ENCODE results near the gene LRRC3C. TPM values are rescaled to one million over a fixed set of nuclear protein-coding genes. Genes with fewer than 3 reads are reported as not detected.

LRRC3C gene
- total and polyA plus RNA-seq, 9 donors: 0.18 TPM; not detected in 8

- Histone ChIP-seq H3K4me3 (ENCODE audit: low read length) (no peak overlapping the region), H3K4me1 (ENCODE audit: control insufficient read depth, insufficient read depth, low read length) (peaks cover 34% of the 10 kb centered on the region), H3K9me3 (replicated peaks; ENCODE audit: control insufficient read depth, low read depth, low read length) (no peaks in the 10 kb centered on the region), H3K27me3 (ENCODE audit: control insufficient read depth, insufficient read depth, low read length) (no peaks in the 10 kb centered on the region), H3K27ac (ENCODE audit: low read length) (no peak overlapping the region), H3K36me3 (ENCODE audit: control insufficient read depth, insufficient read depth, low read length) (peaks cover 53% of the 10 kb centered on the region)
- 68% methylated on average over 11 of the region's 17 CpGs for WGBS (ENCODE audit: insufficient coverage)
- DNase-seq: no peak
Observed at GRCh38 chr17:39923836-39924690, 3.5 kb upstream of the LRRC3C start.

GRCh38 chr17:39924691-39925055 is 2.9 kb upstream of the LRRC3C start:
- peaks cover 49% of the 10 kb centered on the region for H3K36me3 ChIP-seq (ENCODE audit: control insufficient read depth, insufficient read depth, low read length)
- no peaks in the 10 kb centered on the region for H3K9me3 ChIP-seq (replicated peaks; ENCODE audit: control insufficient read depth, low read depth, low read length)
- no peaks in the 10 kb centered on the region for H3K27me3 ChIP-seq (ENCODE audit: control insufficient read depth, insufficient read depth, low read length)
- H3K4me1 ChIP-seq (ENCODE audit: control insufficient read depth, insufficient read depth, low read length): peaks cover 34% of the 10 kb centered on the region
- 75% methylated on average over 3 of the region's 3 CpGs for WGBS (ENCODE audit: insufficient coverage)
- DNase-seq: no peak
- H3K27ac ChIP-seq (ENCODE audit: low read length): no peak overlapping the region
- H3K4me3 ChIP-seq (ENCODE audit: low read length): no peak overlapping the region

DNA sequence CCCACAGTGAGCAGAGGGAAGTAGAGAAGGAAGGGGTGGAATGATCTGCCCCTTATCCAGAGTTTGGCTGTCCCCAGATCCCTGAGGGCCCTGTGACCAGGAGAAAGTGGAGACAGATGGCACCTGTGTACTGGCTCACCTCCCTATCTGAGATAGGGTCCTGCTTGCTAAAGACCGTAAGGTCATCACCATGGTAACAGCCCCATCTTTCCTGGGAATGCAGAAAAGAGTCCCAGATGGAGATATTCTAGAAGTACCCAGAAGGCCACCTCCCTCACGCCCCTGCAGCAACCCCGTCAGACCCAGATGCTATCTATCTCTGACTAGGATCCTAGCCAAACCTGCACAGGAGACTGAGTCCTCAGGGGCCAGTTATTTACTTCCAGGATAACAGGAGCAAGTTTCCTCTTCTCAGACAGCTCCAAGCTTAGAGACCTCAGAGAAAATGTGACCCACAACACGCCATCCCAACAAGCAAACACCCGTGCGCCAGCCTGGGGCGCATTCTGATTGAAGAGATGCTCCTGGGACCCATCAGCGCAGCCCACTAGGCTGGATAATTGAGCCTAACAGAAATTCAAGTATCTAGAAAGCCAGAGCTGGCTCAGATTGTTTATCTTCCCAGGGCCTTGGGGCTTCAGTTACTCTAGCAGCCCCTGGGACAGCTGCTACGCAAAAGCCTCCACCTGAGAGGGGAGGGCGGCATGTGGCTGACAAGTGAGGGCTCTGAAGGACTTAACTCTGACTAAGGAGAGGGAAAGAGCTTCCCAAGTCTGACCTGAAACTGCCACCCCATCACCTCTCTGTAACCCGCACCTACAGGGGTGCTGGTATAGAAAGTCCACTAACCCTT is 2.0 kb upstream of the LRRC3C start:
- Histone ChIP-seq H3K4me1 (ENCODE audit: control insufficient read depth, insufficient read depth, low read length) (peaks cover 34% of the 10 kb centered on the region), H3K4me3 (ENCODE audit: low read length) (no peak overlapping the region)

DNA sequence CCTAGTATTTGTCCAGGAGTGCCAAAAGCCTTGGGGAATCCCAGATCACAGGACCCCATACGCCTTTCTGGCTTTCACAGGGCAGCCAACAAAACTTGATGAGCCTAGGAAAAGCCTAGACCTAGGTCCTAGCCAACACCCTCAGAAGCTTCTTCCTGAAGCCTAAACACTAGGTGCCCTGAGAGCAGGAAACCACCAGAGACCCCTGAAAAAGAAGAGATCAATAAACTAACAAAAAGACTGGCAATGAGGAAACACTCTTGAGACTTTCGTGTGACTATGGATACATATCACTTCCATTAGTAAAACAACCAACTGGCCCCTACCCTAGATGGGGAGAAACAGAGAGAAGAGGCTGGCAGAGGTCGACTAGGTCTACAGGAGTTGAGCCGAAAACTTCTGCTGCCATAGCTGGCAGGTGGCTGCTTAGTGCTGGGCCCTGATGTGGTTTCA is 1.4 kb upstream of the LRRC3C start:
- H3K4me1 ChIP-seq (ENCODE audit: control insufficient read depth, insufficient read depth, low read length): peaks cover 34% of the 10 kb centered on the region

More for the DNA sequence above, 2.0 kb upstream of the LRRC3C start:
- 64% methylated on average over 8 of the region's 11 CpGs for WGBS (ENCODE audit: insufficient coverage)
- no peak overlapping the region for H3K27ac ChIP-seq (ENCODE audit: low read length)
- H3K27me3 ChIP-seq (ENCODE audit: control insufficient read depth, insufficient read depth, low read length): no peaks in the 10 kb centered on the region
- no peaks in the 10 kb centered on the region for H3K9me3 ChIP-seq (replicated peaks; ENCODE audit: control insufficient read depth, low read depth, low read length)
- no peak for DNase-seq
- peaks cover 41% of the 10 kb centered on the region for H3K36me3 ChIP-seq (ENCODE audit: control insufficient read depth, insufficient read depth, low read length)

GRCh38 chr17:39926588-39927100 is 888 bp upstream of the LRRC3C start:
- no peak for DNase-seq
- Histone ChIP-seq H3K4me3 (ENCODE audit: low read length) (peak overlapping the region; percentile 74), H3K9me3 (replicated peaks; ENCODE audit: control insufficient read depth, low read depth, low read length) (no peaks in the 10 kb centered on the region), H3K27ac (ENCODE audit: low read length) (peak overlapping the region; percentile 82), H3K27me3 (ENCODE audit: control insufficient read depth, insufficient read depth, low read length) (no peaks in the 10 kb centered on the region), H3K4me1 (ENCODE audit: control insufficient read depth, insufficient read depth, low read length) (peaks cover 34% of the 10 kb centered on the region), H3K36me3 (ENCODE audit: control insufficient read depth, insufficient read depth, low read length) (peaks cover 31% of the 10 kb centered on the region)
- 6% methylated on average over 4 of the region's 15 CpGs for WGBS (ENCODE audit: insufficient coverage)

More for the DNA sequence above, 1.4 kb upstream of the LRRC3C start:
- DNase-seq: no peak
- H3K36me3 ChIP-seq (ENCODE audit: control insufficient read depth, insufficient read depth, low read length): peaks cover 35% of the 10 kb centered on the region
- H3K27me3 ChIP-seq (ENCODE audit: control insufficient read depth, insufficient read depth, low read length): no peaks in the 10 kb centered on the region
- peak overlapping the region; percentile 74 for H3K4me3 ChIP-seq (ENCODE audit: low read length)
- 30% methylated on average over 3 of the region's 4 CpGs for WGBS (ENCODE audit: insufficient coverage)
- H3K9me3 ChIP-seq (replicated peaks; ENCODE audit: control insufficient read depth, low read depth, low read length): no peaks in the 10 kb centered on the region
- H3K27ac ChIP-seq (ENCODE audit: low read length): peak overlapping the region; percentile 82

GRCh38 chr17:39927929-39928857 is 661 bp downstream of the LRRC3C start:
- H3K27me3 ChIP-seq (ENCODE audit: control insufficient read depth, insufficient read depth, low read length): no peaks in the 10 kb centered on the region
- peak overlapping the region; percentile 74 for H3K4me3 ChIP-seq (ENCODE audit: low read length)
- peaks cover 34% of the 10 kb centered on the region for H3K4me1 ChIP-seq (ENCODE audit: control insufficient read depth, insufficient read depth, low read length)
- 27% methylated on average over 11 of the region's 17 CpGs for WGBS (ENCODE audit: insufficient coverage)
- peaks cover 15% of the 10 kb centered on the region for H3K36me3 ChIP-seq (ENCODE audit: control insufficient read depth, insufficient read depth, low read length)
- no peak for DNase-seq
- H3K9me3 ChIP-seq (replicated peaks; ENCODE audit: control insufficient read depth, low read depth, low read length): no peaks in the 10 kb centered on the region
- peak overlapping the region; percentile 91 for H3K27ac ChIP-seq (ENCODE audit: low read length)

DNA sequence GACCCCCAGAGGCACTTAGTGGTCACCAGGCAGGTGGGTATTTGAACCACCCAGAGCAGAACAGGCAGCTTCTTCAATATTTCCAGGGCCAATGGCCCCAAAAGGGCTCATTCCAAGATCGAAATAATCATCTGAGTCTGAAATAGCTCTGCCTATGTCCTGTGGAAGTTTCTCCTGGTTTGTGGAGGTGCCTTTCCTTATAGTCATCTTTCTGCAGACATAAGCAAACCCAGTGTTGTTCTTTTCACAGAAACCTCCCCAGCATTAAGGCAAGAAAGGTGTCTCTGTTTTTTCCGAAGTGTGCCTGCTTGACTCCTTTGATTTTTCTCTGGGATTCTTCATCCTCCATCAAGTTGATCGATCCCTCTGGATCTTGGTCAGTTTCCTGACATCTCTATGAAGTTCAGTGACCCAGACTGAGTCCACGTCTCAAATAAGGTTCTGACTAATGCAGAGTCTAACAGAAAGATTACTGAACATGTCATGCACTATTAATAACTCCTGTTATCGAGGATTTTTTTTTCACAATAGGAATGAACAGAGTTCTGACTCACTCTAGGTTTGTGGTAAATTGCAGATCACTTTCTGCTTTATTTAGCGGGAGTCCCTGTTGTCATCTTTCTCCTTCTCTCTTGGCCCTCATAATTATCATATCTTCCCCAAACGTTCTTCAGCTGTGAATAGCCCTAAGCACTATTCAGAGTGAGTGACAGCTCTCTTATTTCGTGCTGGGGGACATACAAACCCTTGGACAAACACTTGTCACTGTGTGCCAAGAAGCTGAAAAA is 1.5 kb downstream of the LRRC3C start:
- no peaks in the 10 kb centered on the region for H3K27me3 ChIP-seq (ENCODE audit: control insufficient read depth, insufficient read depth, low read length)
- no peak for DNase-seq

GRCh38 chr17:39929646-39930407 is 2.3 kb downstream of the LRRC3C start:
- no peaks in the 10 kb centered on the region for H3K36me3 ChIP-seq (ENCODE audit: control insufficient read depth, insufficient read depth, low read length)
- H3K4me1 ChIP-seq (ENCODE audit: control insufficient read depth, insufficient read depth, low read length): peaks cover 30% of the 10 kb centered on the region
- peak overlapping the region; percentile 1 for H3K27ac ChIP-seq (ENCODE audit: low read length)
- H3K9me3 ChIP-seq (replicated peaks; ENCODE audit: control insufficient read depth, low read depth, low read length): no peaks in the 10 kb centered on the region
- no peak for DNase-seq
- 89% methylated on average over 3 of the region's 5 CpGs for WGBS (ENCODE audit: insufficient coverage)
- no peak overlapping the region for H3K4me3 ChIP-seq (ENCODE audit: low read length)
- no peaks in the 10 kb centered on the region for H3K27me3 ChIP-seq (ENCODE audit: control insufficient read depth, insufficient read depth, low read length)

More for the DNA sequence above, 1.5 kb downstream of the LRRC3C start:
- H3K9me3 ChIP-seq (replicated peaks; ENCODE audit: control insufficient read depth, low read depth, low read length): no peaks in the 10 kb centered on the region
- peaks cover 7% of the 10 kb centered on the region for H3K36me3 ChIP-seq (ENCODE audit: control insufficient read depth, insufficient read depth, low read length)
- 68% methylated on average over 4 of the region's 8 CpGs for WGBS (ENCODE audit: insufficient coverage)
- H3K4me3 ChIP-seq (ENCODE audit: low read length): no peak overlapping the region
- peak overlapping the region; percentile 52 for H3K27ac ChIP-seq (ENCODE audit: low read length)
- H3K4me1 ChIP-seq (ENCODE audit: control insufficient read depth, insufficient read depth, low read length): peaks cover 34% of the 10 kb centered on the region
